ENCODE data around the gene TALDO1. TPM values are rescaled to one million over a fixed set of nuclear protein-coding genes. Genes with fewer than 3 reads are reported as not detected.
A peak's percentile ranks its signal among the peaks of the same experiment; 100 is the strongest.

Gene TALDO1
- total RNA-seq, 1 experiment from 2014 or later: 446 TPM

DNA sequence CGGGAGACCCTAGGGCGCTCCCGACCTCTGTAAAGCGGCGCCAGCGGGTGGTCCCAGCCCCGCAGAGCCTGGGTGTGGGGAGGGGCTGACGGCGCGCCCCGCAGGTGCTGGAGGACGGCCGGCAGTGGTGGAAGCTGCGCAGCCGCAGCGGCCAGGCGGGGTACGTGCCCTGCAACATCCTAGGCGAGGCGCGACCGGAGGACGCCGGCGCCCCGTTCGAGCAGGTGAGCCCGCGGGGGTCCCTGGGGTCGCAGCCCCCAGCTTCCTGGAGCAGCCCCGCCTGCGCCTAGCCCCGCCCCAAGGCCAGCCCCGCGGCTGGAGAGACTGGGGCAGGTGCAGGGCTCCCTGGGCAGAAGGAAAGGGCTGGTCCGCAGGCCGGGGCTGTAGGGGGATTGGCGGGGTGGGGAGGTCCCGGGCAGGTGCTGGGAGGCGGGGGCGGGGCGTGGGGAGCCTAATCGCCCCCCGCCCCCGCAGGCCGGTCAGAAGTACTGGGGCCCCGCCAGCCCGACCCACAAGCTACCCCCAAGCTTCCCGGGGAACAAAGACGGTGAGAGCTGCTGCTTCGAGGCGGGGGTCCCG is 21.6 kb upstream of the TALDO1 start:
- intact Hi-C loops (cut with micrococcal nuclease; ENCODE audit: unreplicated experiment): loop anchor here (2.0 to 10.0 kb wide), 2 partner anchors 29 to 161 kb away; partner anchors contain the start of genes LMNTD2 and RASSF7
- peaks cover 31% of the 10 kb centered on the region for H3K4me1 ChIP-seq (replicated peaks; ENCODE audit: insufficient read depth)

DNA sequence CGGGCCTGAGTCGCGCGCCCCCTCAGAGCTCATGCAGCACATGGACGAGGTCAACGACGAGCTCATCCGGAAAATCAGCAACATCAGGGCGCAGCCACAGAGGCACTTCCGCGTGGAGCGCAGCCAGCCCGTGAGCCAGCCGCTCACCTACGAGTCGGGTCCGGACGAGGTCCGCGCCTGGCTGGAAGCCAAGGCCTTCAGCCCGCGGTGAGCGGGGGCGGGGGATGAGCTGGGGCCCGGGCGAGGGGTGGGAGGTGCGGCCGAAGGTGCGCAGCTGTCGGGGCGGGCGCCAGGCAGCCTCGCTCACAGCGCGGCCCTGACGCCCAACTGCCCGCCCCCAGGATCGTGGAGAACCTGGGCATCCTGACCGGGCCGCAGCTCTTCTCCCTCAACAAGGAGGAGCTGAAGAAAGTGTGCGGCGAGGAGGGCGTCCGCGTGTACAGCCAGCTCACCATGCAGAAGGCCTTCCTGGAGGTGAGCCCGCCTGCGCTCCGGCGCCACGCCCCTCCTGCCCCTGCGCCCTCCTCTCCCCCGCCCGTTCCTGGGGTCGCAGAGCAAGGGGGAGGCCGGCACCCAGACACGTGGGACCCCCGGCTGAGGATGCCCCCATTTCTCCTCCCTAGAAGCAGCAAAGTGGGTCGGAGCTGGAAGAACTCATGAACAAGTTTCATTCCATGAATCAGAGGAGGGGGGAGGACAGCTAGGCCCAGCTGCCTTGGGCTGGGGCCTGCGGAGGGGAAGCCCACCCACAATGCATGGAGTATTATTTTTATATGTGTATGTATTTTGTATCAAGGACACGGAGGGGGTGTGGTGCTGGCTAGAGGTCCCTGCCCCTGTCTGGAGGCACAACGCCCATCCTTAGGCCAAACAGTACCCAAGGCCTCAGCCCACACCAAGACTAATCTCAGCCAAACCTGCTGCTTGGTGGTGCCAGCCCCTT is 20.7 kb upstream of the TALDO1 start:
- ChIA-PET POLR2A (ENCODE audit: unreplicated experiment) (interaction anchor here (0.5 to 1.4 kb wide), 8 partner anchors 14 to 83 kb away, joined by 3 to 8 read pairs (median 4); partner anchors contain the start of genes DEAF1, RPLP2, TALDO1 and TMEM80), CTCF (interaction anchor here (0.7 to 1.3 kb wide), 3 partner anchors 22 to 172 kb away, joined by 3 to 18 read pairs (median 7); partner anchors contain the start of genes DEAF1 and TMEM80)
- Histone ChIP-seq H3K27me3 (ENCODE audit: insufficient read depth, low read depth) (no peaks in the 10 kb centered on the region), H3K79me2 (ENCODE audit: low read depth) (0 out of 2 replicates have a peak, but pooled peaks cover 4% of the 10 kb centered on the region), H3F3A (ENCODE audit: insufficient read depth, low read depth) (peaks cover 16% of the 10 kb centered on the region), H3K4me3 (peak overlapping the region; percentile 58; the same call in 1 of the 2 replicates), H4K20me1 (ENCODE audit: insufficient read depth) (no peaks in the 10 kb centered on the region), H3K4me2 (peak overlapping the region; percentile 90), H2AFZ (no peak overlapping the region), H3K9me3 (ENCODE audit: insufficient read depth, low read depth) (no peaks in the 10 kb centered on the region), H3K9me2 (ENCODE audit: insufficient read depth) (no peaks in the 10 kb centered on the region), H3K4me1 (replicated peaks; ENCODE audit: insufficient read depth) (peaks cover 31% of the 10 kb centered on the region), H3K27ac (peak overlapping the region; percentile 91), H3K36me3 (ENCODE audit: low read depth) (no peaks in the 10 kb centered on the region)
- intact Hi-C loops (cut with micrococcal nuclease; ENCODE audit: unreplicated experiment): loop anchor here (2.0 to 10.0 kb wide), 2 partner anchors 30 to 162 kb away; partner anchors contain the start of genes LMNTD2 and RASSF7
- DNase-seq: peak; percentile 85 to 95
- TF ChIP-seq, protein P1, sequence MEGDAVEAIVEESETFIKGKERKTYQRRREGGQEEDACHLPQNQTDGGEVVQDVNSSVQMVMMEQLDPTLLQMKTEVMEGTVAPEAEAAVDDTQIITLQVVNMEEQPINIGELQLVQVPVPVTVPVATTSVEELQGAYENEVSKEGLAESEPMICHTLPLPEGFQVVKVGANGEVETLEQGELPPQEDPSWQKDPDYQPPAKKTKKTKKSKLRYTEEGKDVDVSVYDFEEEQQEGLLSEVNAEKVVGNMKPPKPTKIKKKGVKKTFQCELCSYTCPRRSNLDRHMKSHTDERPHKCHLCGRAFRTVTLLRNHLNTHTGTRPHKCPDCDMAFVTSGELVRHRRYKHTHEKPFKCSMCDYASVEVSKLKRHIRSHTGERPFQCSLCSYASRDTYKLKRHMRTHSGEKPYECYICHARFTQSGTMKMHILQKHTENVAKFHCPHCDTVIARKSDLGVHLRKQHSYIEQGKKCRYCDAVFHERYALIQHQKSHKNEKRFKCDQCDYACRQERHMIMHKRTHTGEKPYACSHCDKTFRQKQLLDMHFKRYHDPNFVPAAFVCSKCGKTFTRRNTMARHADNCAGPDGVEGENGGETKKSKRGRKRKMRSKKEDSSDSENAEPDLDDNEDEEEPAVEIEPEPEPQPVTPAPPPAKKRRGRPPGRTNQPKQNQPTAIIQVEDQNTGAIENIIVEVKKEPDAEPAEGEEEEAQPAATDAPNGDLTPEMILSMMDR (conservative IDR thresholded peaks at IDR 0.05): no peak
- no peak for TF ChIP-seq EZH2 (IDR thresholded peaks at IDR 0.05; ENCODE audit: low read depth)
- TSS peak; percentile 47 for BruUV-seq (replicated peaks)

More for the DNA sequence above, 21.6 kb upstream of the TALDO1 start:
- no TSS peak for BruUV-seq (replicated peaks)
- Histone ChIP-seq H3K27ac (peak overlapping the region; percentile 91), H4K20me1 (ENCODE audit: insufficient read depth) (no peaks in the 10 kb centered on the region), H3K9me2 (ENCODE audit: insufficient read depth) (no peaks in the 10 kb centered on the region), H3K27me3 (ENCODE audit: insufficient read depth, low read depth) (no peaks in the 10 kb centered on the region), H3K4me3 (no peak overlapping the region), H3K79me2 (ENCODE audit: low read depth) (0 out of 2 replicates have a peak, but pooled peaks cover 4% of the 10 kb centered on the region), H3K4me2 (peak overlapping the region; percentile 90), H3F3A (ENCODE audit: insufficient read depth, low read depth) (peaks cover 16% of the 10 kb centered on the region), H3K9me3 (ENCODE audit: insufficient read depth, low read depth) (no peaks in the 10 kb centered on the region), H3K36me3 (ENCODE audit: low read depth) (no peaks in the 10 kb centered on the region), H2AFZ (no peak overlapping the region)
- ChIA-PET POLR2A (ENCODE audit: unreplicated experiment) (interaction anchor here (0.5 to 1.4 kb wide), 5 partner anchors 19 to 84 kb away, joined by 3 to 8 read pairs (median 5); partner anchors contain the start of genes DEAF1, RPLP2, TALDO1 and TMEM80), CTCF (interaction anchor here (1.3 kb wide), 1 partner anchor 30 kb away, joined by 18 read pairs; the partner anchor contains the start of genes DEAF1 and TMEM80)
- no peak for DNase-seq
- TF ChIP-seq, protein P1 (conservative IDR thresholded peaks at IDR 0.05): no peak
- TF ChIP-seq EZH2 (IDR thresholded peaks at IDR 0.05; ENCODE audit: low read depth): no peak

DNA sequence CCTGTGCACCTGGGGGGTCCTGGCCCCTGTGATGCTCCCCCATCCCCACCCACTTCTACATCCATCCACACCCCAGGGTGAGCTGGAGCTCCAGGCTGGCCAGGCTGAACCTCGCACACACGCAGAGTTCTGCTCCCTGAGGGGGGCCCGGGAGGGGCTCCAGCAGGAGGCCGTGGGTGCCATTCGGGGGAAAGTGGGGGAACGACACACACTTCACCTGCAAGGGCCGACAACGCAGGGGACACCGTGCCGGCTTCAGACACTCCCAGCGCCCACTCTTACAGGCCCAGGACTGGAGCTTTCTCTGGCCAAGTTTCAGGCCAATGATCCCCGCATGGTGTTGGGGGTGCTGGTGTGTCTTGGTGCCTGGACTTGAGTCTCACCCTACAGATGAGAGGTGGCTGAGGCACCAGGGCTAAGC is 20.0 kb upstream of the TALDO1 start:
- Histone ChIP-seq H3F3A (ENCODE audit: insufficient read depth, low read depth) (peaks cover 16% of the 10 kb centered on the region), H4K20me1 (ENCODE audit: insufficient read depth) (no peaks in the 10 kb centered on the region), H3K4me1 (replicated peaks; ENCODE audit: insufficient read depth) (peaks cover 31% of the 10 kb centered on the region), H3K36me3 (ENCODE audit: low read depth) (no peaks in the 10 kb centered on the region), H3K9me3 (ENCODE audit: insufficient read depth, low read depth) (no peaks in the 10 kb centered on the region), H3K9me2 (ENCODE audit: insufficient read depth) (no peaks in the 10 kb centered on the region), H3K4me2 (peak overlapping the region; percentile 90), H3K27ac (peak overlapping the region; percentile 91), H3K4me3 (peak overlapping the region; percentile 58; the same call in 1 of the 2 replicates), H3K79me2 (ENCODE audit: low read depth) (0 out of 2 replicates have a peak, but pooled peaks cover 4% of the 10 kb centered on the region), H3K27me3 (ENCODE audit: insufficient read depth, low read depth) (no peaks in the 10 kb centered on the region), H2AFZ (no peak overlapping the region)
- intact Hi-C loops (cut with micrococcal nuclease; ENCODE audit: unreplicated experiment): loop anchor here (2.0 to 10.0 kb wide), 2 partner anchors 30 to 162 kb away; partner anchors contain the start of genes LMNTD2 and RASSF7
- DNase-seq: no peak
- no peak for TF ChIP-seq EZH2 (IDR thresholded peaks at IDR 0.05; ENCODE audit: low read depth)
- TF ChIP-seq, protein P1 (conservative IDR thresholded peaks at IDR 0.05): no peak
- POLR2A ChIA-PET (ENCODE audit: unreplicated experiment): no interaction called here
- CTCF ChIA-PET: interaction anchor here (0.9 to 1.3 kb wide), 3 partner anchors 21 to 36 kb away, joined by 7 to 18 read pairs (median 7); partner anchors contain the start of genes DEAF1 and TMEM80
- BruUV-seq (replicated peaks): TSS peak; percentile 96

Data from PC-9 (cell line).